GM23338 (cell line): ENCODE results near the gene MOB3B. TPM values are rescaled to one million over a fixed set of nuclear protein-coding genes. Genes with fewer than 3 reads are reported as not detected.

Source experiments
- ATAC-seq: fragments of 200-7000 bp; cut with Tn5 transposase; 3 replicates; pipeline ENCODE4 v1.9.1; 2020
- DNase-seq: peaks from one replicate; pipeline ENCODE4 v3.0.0-alpha.2; 2015; ENCODE audit warnings: low spot score
- H2AFZ ChIP-seq: fragments of 200-600 bp; sonication (generic); 2 replicates; pipeline ENCODE4 v1.8.0; 2016; ENCODE audit warnings: antibody characterized with exemption, mild to moderate bottlenecking, moderate library complexity
- H3F3A ChIP-seq: fragments of 200-600 bp; sonication (generic); replicated peaks from 2 replicates; pipeline ENCODE4 v1.8.0; 2017; ENCODE audit warnings: antibody characterized with exemption, mixed run types, low read depth
- H3K27ac ChIP-seq: fragments of 200-600 bp; sonication (generic); 2 replicates; pipeline ENCODE4 v1.6.1; 2016; ENCODE audit warnings: low read depth
- H3K27me3 ChIP-seq: fragments of 200-600 bp; sonication (generic); 2 replicates; pipeline ENCODE4 v1.8.0; 2016; ENCODE audit warnings: mild to moderate bottlenecking, mixed run types, moderate library complexity; ENCODE audit not compliant: insufficient read depth
- H3K36me3 ChIP-seq: fragments of 200-600 bp; sonication (generic); 2 replicates; pipeline ENCODE4 v1.8.0; 2016; ENCODE audit warnings: mild to moderate bottlenecking; ENCODE audit not compliant: insufficient read depth
- H3K4me1 ChIP-seq: fragments of 200-600 bp; sonication (generic); 2 replicates; pipeline ENCODE4 v1.8.0; 2016; ENCODE audit warnings: mild to moderate bottlenecking, moderate library complexity; ENCODE audit not compliant: insufficient read depth
- H3K4me2 ChIP-seq: fragments of 200-600 bp; sonication (generic); 2 replicates; pipeline ENCODE4 v1.7.1; 2017; ENCODE audit warnings: mixed run types
- H3K4me3 ChIP-seq: fragments of 200-600 bp; sonication (generic); 2 replicates; pipeline ENCODE4 v1.6.1; 2016; ENCODE audit warnings: mixed run types
- H3K79me2 ChIP-seq: fragments of 200-600 bp; sonication (generic); replicated peaks from 2 replicates; pipeline ENCODE4 v1.8.0; 2017; ENCODE audit warnings: mild to moderate bottlenecking; ENCODE audit not compliant: insufficient read depth
- H3K9me2 ChIP-seq: fragments of 200-600 bp; sonication (generic); 2 replicates; pipeline ENCODE4 v1.8.0; 2017; ENCODE audit not compliant: insufficient read depth
- H4K20me1 ChIP-seq: fragments of 200-600 bp; sonication (generic); replicated peaks from 2 replicates; pipeline ENCODE4 v1.8.0; 2017; ENCODE audit warnings: mild to moderate bottlenecking; ENCODE audit not compliant: insufficient read depth
- H3K27ac Mint-ChIP-seq: 2 replicates; pipeline ENCODE4 v1.8.0; 2020; ENCODE audit warnings: inconsistent platforms, mild to moderate bottlenecking, moderate library complexity, mixed read lengths
- H3K27me3 Mint-ChIP-seq: 3 replicates; pipeline ENCODE4 v1.8.0; 2022; ENCODE audit warnings: low read depth, mild to moderate bottlenecking, moderate library complexity, mixed read lengths, inconsistent platforms; ENCODE audit not compliant: insufficient read depth, poor library complexity
- H3K36me3 Mint-ChIP-seq: 3 replicates; pipeline ENCODE4 v1.8.0; 2021; ENCODE audit warnings: low read depth, mild to moderate bottlenecking, inconsistent platforms, moderate library complexity, mixed read lengths
- H3K4me1 Mint-ChIP-seq: 3 replicates; pipeline ENCODE4 v1.8.0; 2020; ENCODE audit warnings: mild to moderate bottlenecking, inconsistent platforms, mixed read lengths
- H3K4me3 Mint-ChIP-seq: 3 replicates; pipeline ENCODE4 v1.8.0; 2021; ENCODE audit warnings: moderate library complexity, mild to moderate bottlenecking, inconsistent platforms, mixed read lengths
- H3K9me3 Mint-ChIP-seq: 3 replicates; pipeline ENCODE4 v1.8.0; 2020; ENCODE audit warnings: moderate library complexity, mild to moderate bottlenecking, inconsistent platforms, mixed read lengths
- EZH2phosphoT487 ChIP-seq: fragments of 200-600 bp; sonication (generic); IDR thresholded peaks from one replicate; pipeline ENCODE4 v1.8.1; 2018; ENCODE audit warnings: antibody characterized with exemption; ENCODE audit not compliant: unreplicated experiment
- JUNB ChIP-seq: IDR thresholded peaks from one replicate; pipeline ENCODE4 v1.6.1; 2016; ENCODE audit warnings: antibody characterized with exemption; ENCODE audit not compliant: unreplicated experiment
- REST ChIP-seq: IDR thresholded peaks from one replicate; pipeline ENCODE4 v1.6.1; 2018; ENCODE audit warnings: antibody characterized with exemption; ENCODE audit not compliant: unreplicated experiment
- ZNF331 ChIP-seq: fragments of 250-450 bp; sonication (Bioruptor Pico); IDR thresholded peaks from 2 replicates; pipeline ENCODE4 v1.5.0; 2020; ENCODE audit warnings: low read depth, mild to moderate bottlenecking, moderate library complexity
- ZNF462 ChIP-seq: fragments of 250-450 bp; sonication (Bioruptor Pico); IDR thresholded peaks from 2 replicates; pipeline ENCODE4 v1.5.0; 2020; ENCODE audit warnings: mild to moderate bottlenecking, moderate library complexity
- polyA plus RNA-seq: library from polyadenylated mRNA; unstranded; fragments of >200 nt; fragmentation: Nextera tagmentation; extraction: Ambion mirVana; gene quantifications from 2 replicates; pipeline ENCODE4 v1.2.1, GENCODE V29; 2016
- total RNA-seq: library from RNA; depleted of rRNA; stranded (reverse); fragments of >200 nt; shearing (Covaris generic); gene quantifications from 2 replicates; pipeline ENCODE4 v1.2.3, GENCODE V29; 2014

Gene MOB3B
- total and polyA plus RNA-seq, 2 experiments from 2014 or later: 7.6 to 12.1 TPM

GRCh38 chr9:27478322-27478721, 51.3 kb downstream of the MOB3B start (continued):
- TF ChIP-seq ZNF462 (no peak), ZNF331 (CRISPR knock-in tag) (no peak), JUNB (no peak)

- peaks cover 20% of the 10 kb centered on the region for H3K9me3 Mint-ChIP-seq
- no peaks in the 10 kb centered on the region for H4K20me1 ChIP-seq
- ATAC-seq (peak; percentile 55), DNase-seq (no peak)
- H3F3A ChIP-seq: no peaks in the 10 kb centered on the region
- no peak overlapping the region for H3K27ac ChIP-seq
- no peaks in the 10 kb centered on the region for H3K27me3 Mint-ChIP-seq
- no peak overlapping the region for H3K4me3 Mint-ChIP-seq
- H3K4me1 ChIP-seq: no peaks in the 10 kb centered on the region; the same call in none of the 2 replicates
- no peaks in the 10 kb centered on the region for H3K27me3 ChIP-seq
- H3K36me3 ChIP-seq: peaks cover 3% of the 10 kb centered on the region; the same call in 1 of the 2 replicates
- no peaks in the 10 kb centered on the region; the same call in 1 of the 2 replicates for H3K79me2 ChIP-seq
- peaks cover 43% of the 10 kb centered on the region for H3K36me3 Mint-ChIP-seq
- H3K27ac Mint-ChIP-seq: peak overlapping the region; percentile 63; the same call in 1 of the 2 replicates
- no peak overlapping the region for H2AFZ ChIP-seq
- peaks cover 19% of the 10 kb centered on the region for H3K4me1 Mint-ChIP-seq
- H3K4me2 ChIP-seq: no peak overlapping the region
- H3K9me2 ChIP-seq: no peaks in the 10 kb centered on the region
- H3K4me3 ChIP-seq: no peak overlapping the region
- TF ChIP-seq REST (no peak), ZNF462 (no peak), EZH2phosphoT487 (no peak)
These were observed 52.6 kb downstream of the MOB3B start for GRCh38 chr9:27476870-27477515.
